Parietal lobe (tissue), 2 donors: ENCODE measurements around the gene TRIM39. TPM values are rescaled to one million over a fixed set of nuclear protein-coding genes. Genes with fewer than 3 reads are reported as not detected.

ENCODE experiments used
- small RNA-seq: library from RNA; depleted of rRNA; stranded (forward); fragments of <200 nt; gene quantifications from one replicate; pipeline ENCODE3, GENCODE V24; 2014; ENCODE audit warnings: low replicate concordance
- total RNA-seq: library from RNA; depleted of rRNA; stranded (reverse); fragments of >200 nt; gene quantifications from one replicate; pipeline ENCODE4 v1.2.3, GENCODE V29; 2014

Gene TRIM39
- 10.6 TPM for total RNA-seq

GRCh38 chr6:30326526-30327231, at the start of gene TRIM39:
TSS of gene TRIM39 (plus strand) at chr6:30326927. CDS start at chr6:30329318, 2,391 bp downstream.

DNA sequence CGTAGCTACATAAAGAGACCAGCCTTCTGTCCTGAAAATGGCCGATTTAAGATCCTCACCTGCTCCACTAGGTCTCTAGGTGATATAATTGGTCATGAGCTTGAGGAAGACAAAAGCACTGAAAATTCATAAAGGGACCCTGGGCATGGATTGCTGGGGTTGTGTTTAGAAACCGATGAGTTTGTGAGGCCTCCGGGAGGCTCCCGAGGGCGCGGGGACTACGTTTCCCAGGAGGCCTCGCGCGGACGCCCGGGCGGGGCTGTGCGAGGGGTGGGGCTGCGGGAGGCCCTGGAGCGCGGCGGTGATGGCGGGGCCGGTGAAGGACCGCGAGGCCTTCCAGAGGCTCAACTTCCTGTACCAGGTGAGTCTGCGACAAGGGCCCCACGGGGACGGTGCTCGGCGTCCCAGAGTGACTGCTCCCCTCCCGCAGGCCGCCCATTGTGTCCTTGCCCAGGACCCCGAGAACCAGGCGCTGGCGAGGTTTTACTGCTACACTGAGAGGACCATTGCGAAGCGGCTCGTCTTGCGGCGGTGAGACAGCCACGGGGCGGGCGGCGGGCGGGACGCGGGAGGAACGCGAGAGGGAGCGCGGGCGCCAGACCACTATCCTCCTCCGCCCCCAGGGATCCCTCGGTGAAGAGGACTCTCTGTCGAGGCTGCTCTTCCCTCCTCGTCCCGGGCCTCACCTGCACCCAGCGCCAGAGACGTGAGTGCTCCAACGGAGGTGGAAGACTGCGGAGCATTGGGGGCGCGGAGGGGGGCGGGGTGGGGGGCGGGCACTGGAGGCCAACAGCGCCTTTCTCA, 18.3 kb downstream of the TRIM39 start, which contains the start of gene RPP21:
Gene RPP21 (plus strand): TSS at position 289 of the 804 bp plus-strand sequence. CDS start 16 bp downstream, at position 305.

Small RNA genes lying within 50 kb of the gene (small RNA-seq; reads per million reads assigned to genes)
- gene HLA-N: not detected

Other genes with a start within 250 kb of the TRIM39 start
- not detected for gene TRIM31, start 213.8 kb upstream of the TRIM39 start, total RNA-seq
- not detected for gene TRIM40, start 190.8 kb upstream of the TRIM39 start, total RNA-seq
- gene TRIM10, start 165.7 kb upstream of the TRIM39 start, total RNA-seq: 0.31 TPM
- not detected for gene TRIM15, start 163.4 kb upstream of the TRIM39 start, total RNA-seq
- 16.3 TPM for gene TRIM26, start 113.5 kb upstream of the TRIM39 start, total RNA-seq
- 28.8 TPM for gene RPP21, start 18.2 kb downstream of the TRIM39 start, total RNA-seq
- 22.2 TPM for gene HLA-E, start 162.6 kb downstream of the TRIM39 start, total RNA-seq
- 48.5 TPM for gene GNL1, start 229.6 kb downstream of the TRIM39 start, total RNA-seq
- 22.8 TPM for gene PRR3, start 230.4 kb downstream of the TRIM39 start, total RNA-seq
- gene ABCF1, start 244.5 kb downstream of the TRIM39 start, total RNA-seq: 24.7 TPM